GM12865 (cell line): Measurements from ENCODE around the gene CAMK1G.

Source experiments
- DNase-seq: peaks from one replicate; pipeline ENCODE4 v3.0.0; 2010; ENCODE audit warnings: low read depth
- H3K4me3 ChIP-seq: 2 replicates; pipeline ENCODE4 v1.5.1; 2011; ENCODE audit warnings: mild to moderate bottlenecking, low read depth, low read length, control low read depth
- CTCF ChIP-seq: IDR thresholded peaks from 2 replicates; pipeline ENCODE4 v1.5.1; 2011; ENCODE audit warnings: low read length, control low read depth, low read depth, inconsistent platforms; ENCODE audit not compliant: insufficient read depth; ENCODE audit errors: missing control alignments

Gene CAMK1G

GRCh38 chr1:209621286-209621685 lies 37.8 kb downstream of the CAMK1G start:
- DNase-seq, result no peak
- TF ChIP-seq CTCF, result no peak
- no peak overlapping the region for H3K4me3 ChIP-seq

- TF ChIP-seq CTCF, result no peak
- no peak overlapping the region for H3K4me3 ChIP-seq
- DNase-seq, result no peak
Measured at GRCh38 chr1:209621741-209622655, 38.5 kb downstream of the CAMK1G start.

GRCh38 chr1:209622841-209623829 lies 39.6 kb downstream of the CAMK1G start:
- DNase-seq, result no peak
- no peak overlapping the region for H3K4me3 ChIP-seq
- no peak for TF ChIP-seq CTCF

- TF ChIP-seq CTCF, result no peak
- no peak overlapping the region for H3K4me3 ChIP-seq
- no peak for DNase-seq
Measured at GRCh38 chr1:209624558-209625549, 41.3 kb downstream of the CAMK1G start.

- no peak for DNase-seq
- no peak overlapping the region for H3K4me3 ChIP-seq
- TF ChIP-seq CTCF, result no peak
Measured at GRCh38 chr1:209625791-209626285, 42.3 kb downstream of the CAMK1G start.
